HG02798 (cell line): Measurements from ENCODE around the gene BPIFB3.

Source experiments
- ATAC-seq: cut with Tn5 transposase; IDR thresholded peaks from one replicate; pipeline ENCODE4 v1.9.1; 2021; ENCODE audit warnings: mild to moderate bottlenecking; ENCODE audit not compliant: unreplicated experiment, poor library complexity

BPIFB3 gene

GRCh38 chr20:33015114-33015484 is 38.6 kb upstream of the BPIFB3 start:
- no peak for ATAC-seq

- no peak for ATAC-seq
These were observed 37.8 kb upstream of the BPIFB3 start for GRCh38 chr20:33015700-33016580.

GRCh38 chr20:33016581-33017109 is 37.1 kb upstream of the BPIFB3 start:
- ATAC-seq = no peak

GRCh38 chr20:33017542-33017941 is 36.2 kb upstream of the BPIFB3 start:
- ATAC-seq = no peak

- ATAC-seq = no peak
These were observed 35.4 kb upstream of the BPIFB3 start for GRCh38 chr20:33018169-33018931.

- no peak for ATAC-seq
These were observed 34.0 kb upstream of the BPIFB3 start for GRCh38 chr20:33019465-33020277.

- no peak for ATAC-seq
These were observed 33.2 kb upstream of the BPIFB3 start for GRCh38 chr20:33020278-33021161.

GRCh38 chr20:33021879-33022278 is 31.8 kb upstream of the BPIFB3 start:
- ATAC-seq = no peak

GRCh38 chr20:33022289-33022688 is 31.4 kb upstream of the BPIFB3 start:
- no peak for ATAC-seq

GRCh38 chr20:33022694-33023438 is 30.8 kb upstream of the BPIFB3 start:
- no peak for ATAC-seq

- ATAC-seq = no peak
These were observed 30.1 kb upstream of the BPIFB3 start for GRCh38 chr20:33023439-33024242.

- no peak for ATAC-seq
These were observed 29.5 kb upstream of the BPIFB3 start for GRCh38 chr20:33024243-33024560.

- no peak for ATAC-seq
These were observed 28.9 kb upstream of the BPIFB3 start for GRCh38 chr20:33024609-33025317.

GRCh38 chr20:33025318-33025876 is 28.3 kb upstream of the BPIFB3 start:
- no peak for ATAC-seq

- no peak for ATAC-seq
These were observed 27.5 kb upstream of the BPIFB3 start for GRCh38 chr20:33026072-33026778.
